ENCODE measurements around the gene SLC25A47. TPM values are rescaled to one million over a fixed set of nuclear protein-coding genes. Genes with fewer than 3 reads are reported as not detected.

The SLC25A47 gene
- total and polyA plus RNA-seq, 4 experiments from 2014 or later: not detected

DNA sequence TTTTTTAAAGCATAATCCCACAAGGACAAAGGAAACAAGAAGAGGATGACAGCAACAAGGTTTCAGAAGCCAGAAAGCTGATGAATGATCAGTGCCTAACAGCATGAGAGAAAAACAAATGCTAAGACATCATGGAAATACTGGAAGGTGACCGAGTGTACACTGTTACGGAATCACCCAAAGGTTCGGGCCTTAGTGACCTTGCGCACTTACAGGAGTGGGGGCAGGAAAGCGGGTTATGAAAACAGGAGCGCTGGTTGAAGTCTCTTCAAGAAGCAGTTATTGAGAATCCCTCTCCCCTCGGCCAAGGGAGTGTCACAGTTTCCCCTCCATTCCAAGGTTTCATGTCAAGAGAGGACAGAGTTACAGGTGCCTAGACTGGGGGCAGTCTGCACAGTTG lies 42.6 kb downstream of the SLC25A47 start:
- Mint-ChIP-seq H3K36me3 (peaks cover 51 to 64% of the 10 kb centered on the region in 2 donors), H3K27ac (no peak overlapping the region), H3K27me3 (no peaks in the 10 kb centered on the region), H3K4me1 (peaks cover 0 to 4% (median 3%) of the 10 kb centered on the region in 4 donors), H3K9me3 (no peaks in the 10 kb centered on the region), H3K4me3 (no peak overlapping the region)
- no peak for DNase-seq
- no peak overlapping the region for H3K4me3 ChIP-seq (ENCODE audit: low read length in 2 of 2)
- ChIA-PET POLR2A (ENCODE audit: partially characterized antibody) (no interaction called here), CTCF (ENCODE audit: partially characterized antibody) (interaction anchor here (1.3 kb wide), 1 partner anchor 20 kb away, joined by 5 read pairs; no protein-coding TSS in a partner anchor)
- H3K4me1 ChIP-seq (ENCODE audit: insufficient read depth, low read length): no peaks in the 10 kb centered on the region
- no peaks in the 10 kb centered on the region for H3K27me3 ChIP-seq (ENCODE audit: insufficient read depth, low read length)
- H3K36me3 ChIP-seq (ENCODE audit: insufficient read depth, low read length): peaks cover 8% of the 10 kb centered on the region
- no peak overlapping the region for H3K27ac ChIP-seq (ENCODE audit: low read depth, low read length)
- no peaks in the 10 kb centered on the region for H3K9me3 ChIP-seq (ENCODE audit: control insufficient read depth in 1 of 2, low read length in 2 of 2)
- intact Hi-C loops (cut with micrococcal nuclease): no loop called here

- intact Hi-C loops (cut with micrococcal nuclease): no loop called here
- Mint-ChIP-seq H3K4me3 (no peak overlapping the region), H3K27ac (no peak overlapping the region), H3K36me3 (peaks cover 35 to 50% of the 10 kb centered on the region in 2 donors), H3K9me3 (no peaks in the 10 kb centered on the region), H3K4me1 (peaks cover 4 to 16% (median 7%) of the 10 kb centered on the region in 4 donors), H3K27me3 (no peaks in the 10 kb centered on the region)
- no peaks in the 10 kb centered on the region for H3K36me3 ChIP-seq (ENCODE audit: insufficient read depth, low read length)
- H3K27ac ChIP-seq (ENCODE audit: low read depth, low read length): no peak overlapping the region
- H3K9me3 ChIP-seq (ENCODE audit: control insufficient read depth in 1 of 2, low read length in 2 of 2): no peaks in the 10 kb centered on the region
- CTCF ChIA-PET (ENCODE audit: partially characterized antibody): no interaction called here
- H3K4me1 ChIP-seq (ENCODE audit: insufficient read depth, low read length): no peaks in the 10 kb centered on the region
- POLR2A ChIA-PET (ENCODE audit: partially characterized antibody): interaction anchor here (0.7 kb wide), 1 partner anchor 304 kb away, joined by 3 read pairs; the partner anchor contains the start of gene EVL
- H3K4me3 ChIP-seq (ENCODE audit: low read length in 2 of 2): no peak overlapping the region
- DNase-seq: no peak
- no peaks in the 10 kb centered on the region for H3K27me3 ChIP-seq (ENCODE audit: insufficient read depth, low read length)
Observed at GRCh38 chr14:100369019-100369418, 45.9 kb downstream of the SLC25A47 start.

DNA sequence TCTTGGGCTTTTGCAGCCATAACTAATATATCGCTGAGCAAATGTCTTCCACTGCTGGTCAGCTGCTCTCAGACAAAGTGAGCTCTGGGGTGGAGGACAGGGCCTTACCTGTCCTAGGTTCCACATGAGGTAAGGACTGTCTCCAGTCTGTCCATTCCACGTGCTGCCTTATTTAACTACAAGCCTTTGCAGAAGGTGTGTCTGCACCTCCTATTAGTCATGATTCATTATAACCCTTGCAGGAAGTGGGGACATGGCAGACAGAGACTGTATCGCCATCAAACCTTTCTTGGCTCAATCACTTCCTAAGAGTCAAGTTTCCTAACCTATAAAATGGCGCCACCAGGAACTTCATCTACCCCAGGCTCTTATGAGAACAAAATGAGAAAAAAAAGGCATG lies 46.9 kb downstream of the SLC25A47 start:
- H3K27ac Mint-ChIP-seq: no peak overlapping the region
- Histone ChIP-seq H3K4me1 (ENCODE audit: insufficient read depth, low read length) (peaks cover 6% of the 10 kb centered on the region), H3K9me3 (ENCODE audit: control insufficient read depth in 1 of 2, low read length in 2 of 2) (no peaks in the 10 kb centered on the region), H3K27ac (ENCODE audit: low read depth, low read length) (no peak overlapping the region), H3K27me3 (ENCODE audit: insufficient read depth, low read length) (no peaks in the 10 kb centered on the region), H3K36me3 (ENCODE audit: insufficient read depth, low read length) (no peaks in the 10 kb centered on the region), H3K4me3 (ENCODE audit: low read length in 2 of 2) (no peak overlapping the region)
- H3K9me3 Mint-ChIP-seq: no peaks in the 10 kb centered on the region
- intact Hi-C loops (cut with micrococcal nuclease): no loop called here
- H3K4me3 Mint-ChIP-seq: no peak overlapping the region
- ChIA-PET POLR2A (ENCODE audit: partially characterized antibody) (no interaction called here), CTCF (ENCODE audit: partially characterized antibody) (no interaction called here)
- peaks cover 10 to 25% (median 15%) of the 10 kb centered on the region in 4 donors for H3K4me1 Mint-ChIP-seq
- DNase-seq: no peak
- H3K36me3 Mint-ChIP-seq: peaks cover 28 to 46% of the 10 kb centered on the region in 2 donors
- no peaks in the 10 kb centered on the region for H3K27me3 Mint-ChIP-seq

GRCh38 chr14:100371773-100372172 lies 48.6 kb downstream of the SLC25A47 start:
- ChIA-PET CTCF (ENCODE audit: partially characterized antibody) (no interaction called here), POLR2A (ENCODE audit: partially characterized antibody) (no interaction called here)
- H3K27me3 Mint-ChIP-seq: no peaks in the 10 kb centered on the region
- no peaks in the 10 kb centered on the region for H3K36me3 ChIP-seq (ENCODE audit: insufficient read depth, low read length)
- H3K27me3 ChIP-seq (ENCODE audit: insufficient read depth, low read length): no peaks in the 10 kb centered on the region
- no peaks in the 10 kb centered on the region for H3K9me3 Mint-ChIP-seq
- peaks cover 15 to 42% of the 10 kb centered on the region in 2 donors for H3K36me3 Mint-ChIP-seq
- intact Hi-C loops (cut with micrococcal nuclease): no loop called here
- peak overlapping the region in 1 of 7 donors; percentile 22 for H3K27ac Mint-ChIP-seq
- H3K4me3 Mint-ChIP-seq: no peak overlapping the region
- H3K4me3 ChIP-seq (ENCODE audit: low read length in 2 of 2): no peak overlapping the region
- peaks cover 16 to 42% (median 26%) of the 10 kb centered on the region in 4 donors for H3K4me1 Mint-ChIP-seq
- H3K4me1 ChIP-seq (ENCODE audit: insufficient read depth, low read length): peaks cover 17% of the 10 kb centered on the region
- H3K27ac ChIP-seq (ENCODE audit: low read depth, low read length): no peak overlapping the region
- H3K9me3 ChIP-seq (ENCODE audit: control insufficient read depth in 1 of 2, low read length in 2 of 2): no peaks in the 10 kb centered on the region
- DNase-seq: no peak

- H3K27ac Mint-ChIP-seq: no peak overlapping the region
- CTCF ChIA-PET (ENCODE audit: partially characterized antibody): no interaction called here
- H3K9me3 Mint-ChIP-seq: no peaks in the 10 kb centered on the region
- peaks cover 9 to 40% of the 10 kb centered on the region in 2 donors for H3K36me3 Mint-ChIP-seq
- Histone ChIP-seq H3K27me3 (ENCODE audit: insufficient read depth, low read length) (no peaks in the 10 kb centered on the region), H3K4me1 (ENCODE audit: insufficient read depth, low read length) (peaks cover 24% of the 10 kb centered on the region), H3K27ac (ENCODE audit: low read depth, low read length) (no peak overlapping the region), H3K36me3 (ENCODE audit: insufficient read depth, low read length) (no peaks in the 10 kb centered on the region), H3K4me3 (ENCODE audit: low read length in 2 of 2) (no peak overlapping the region), H3K9me3 (ENCODE audit: control insufficient read depth in 1 of 2, low read length in 2 of 2) (no peaks in the 10 kb centered on the region)
- POLR2A ChIA-PET (ENCODE audit: partially characterized antibody): no interaction called here
- intact Hi-C loops (cut with micrococcal nuclease): no loop called here
- peaks cover 19 to 48% (median 29%) of the 10 kb centered on the region in 4 donors for H3K4me1 Mint-ChIP-seq
- H3K4me3 Mint-ChIP-seq: peak overlapping the region in 1 of 8 donors; percentile 23
- H3K27me3 Mint-ChIP-seq: no peaks in the 10 kb centered on the region
- no peak for DNase-seq
Observed at GRCh38 chr14:100372357-100373048, 49.4 kb downstream of the SLC25A47 start.

DNA sequence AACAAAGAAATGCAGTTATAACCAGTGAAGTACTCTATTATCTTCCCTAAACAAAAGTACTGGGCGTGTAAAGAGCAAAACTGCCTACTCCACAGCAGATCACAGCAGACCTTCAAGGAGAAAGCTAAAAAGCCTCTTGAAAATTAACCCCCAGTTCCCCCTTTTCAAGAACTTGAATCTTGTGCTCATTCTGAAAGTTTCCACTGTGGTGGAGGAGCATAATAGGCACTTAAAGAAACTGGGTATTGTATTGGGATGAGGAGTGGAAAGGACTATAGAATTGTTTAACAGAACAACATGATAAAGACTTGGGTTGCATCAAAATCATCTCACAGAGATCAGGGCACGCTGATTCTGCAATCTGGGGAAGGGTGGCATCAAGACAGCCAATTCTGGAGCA lies 51.1 kb downstream of the SLC25A47 start:
- no peaks in the 10 kb centered on the region for H3K9me3 ChIP-seq (ENCODE audit: control insufficient read depth in 1 of 2, low read length in 2 of 2)
- Mint-ChIP-seq H3K27me3 (no peaks in the 10 kb centered on the region), H3K4me3 (peak overlapping the region in 7 of 8 donors; percentile 92 to 97 (median 93)), H3K27ac (peak overlapping the region in 4 of 7 donors; percentile 12 to 96 (median 64)), H3K4me1 (peaks cover 23 to 53% (median 32%) of the 10 kb centered on the region in 4 donors), H3K9me3 (no peaks in the 10 kb centered on the region), H3K36me3 (peaks cover 0 to 30% of the 10 kb centered on the region in 2 donors)
- H3K4me3 ChIP-seq (ENCODE audit: low read length in 2 of 2): no peak overlapping the region
- H3K36me3 ChIP-seq (ENCODE audit: insufficient read depth, low read length): no peaks in the 10 kb centered on the region
- H3K4me1 ChIP-seq (ENCODE audit: insufficient read depth, low read length): peaks cover 28% of the 10 kb centered on the region
- ChIA-PET CTCF (ENCODE audit: partially characterized antibody) (interaction anchor here (1.2 kb wide), 1 partner anchor 278 kb away, joined by 4 read pairs; no protein-coding TSS in a partner anchor), POLR2A (ENCODE audit: partially characterized antibody) (no interaction called here)
- H3K27ac ChIP-seq (ENCODE audit: low read depth, low read length): no peak overlapping the region
- intact Hi-C loops (cut with micrococcal nuclease): no loop called here
- no peaks in the 10 kb centered on the region for H3K27me3 ChIP-seq (ENCODE audit: insufficient read depth, low read length)
- no peak for DNase-seq

- no peaks in the 10 kb centered on the region for H3K36me3 ChIP-seq (ENCODE audit: insufficient read depth, low read length)
- intact Hi-C loops (cut with micrococcal nuclease): loop anchor here (5.0 kb wide), 2 partner anchors 308 to 643 kb away; partner anchors contain the start of gene EVL
- peak overlapping the region; percentile 92 to 97 (median 94) for H3K4me3 Mint-ChIP-seq
- peak overlapping the region; percentile 79 for H3K27ac ChIP-seq (ENCODE audit: low read depth, low read length)
- H3K27ac Mint-ChIP-seq: peak overlapping the region; percentile 73 to 96 (median 93)
- ChIA-PET POLR2A (ENCODE audit: partially characterized antibody) (no interaction called here), CTCF (ENCODE audit: partially characterized antibody) (interaction anchor here (0.8 to 1.3 kb wide), 5 partner anchors 11 to 278 kb away, joined by 3 to 5 read pairs (median 4); no protein-coding TSS in a partner anchor)
- no peaks in the 10 kb centered on the region for H3K9me3 Mint-ChIP-seq
- DNase-seq: no peak
- H3K4me1 ChIP-seq (ENCODE audit: insufficient read depth, low read length): peaks cover 28% of the 10 kb centered on the region
- H3K36me3 Mint-ChIP-seq: peaks cover 0 to 30% of the 10 kb centered on the region in 2 donors
- H3K4me3 ChIP-seq (ENCODE audit: low read length in 2 of 2): no peak overlapping the region
- H3K4me1 Mint-ChIP-seq: peaks cover 23 to 53% (median 32%) of the 10 kb centered on the region in 4 donors
- H3K9me3 ChIP-seq (ENCODE audit: control insufficient read depth in 1 of 2, low read length in 2 of 2): no peaks in the 10 kb centered on the region
- H3K27me3 Mint-ChIP-seq: no peaks in the 10 kb centered on the region
- no peaks in the 10 kb centered on the region for H3K27me3 ChIP-seq (ENCODE audit: insufficient read depth, low read length)
Observed at GRCh38 chr14:100374876-100375265, 51.7 kb downstream of the SLC25A47 start.
